GM21619 (cell line): Measurements from ENCODE around the gene S1PR1.
A peak's percentile ranks its signal among the peaks of the same experiment; 100 is the strongest.
"Not testable (repeated sequence)": the region's sequence is repeated elsewhere in the genome, so short reads cannot be mapped to it uniquely, and the experiment has no call there.

Experiments used
- ATAC-seq: cut with Tn5 transposase; IDR thresholded peaks from one replicate; pipeline ENCODE4 v1.9.1; 2021; ENCODE audit not compliant: unreplicated experiment

S1PR1 gene

GRCh38 chr1:101219924-101220870 is 16.6 kb upstream of the S1PR1 start:
- no peak for ATAC-seq

DNA sequence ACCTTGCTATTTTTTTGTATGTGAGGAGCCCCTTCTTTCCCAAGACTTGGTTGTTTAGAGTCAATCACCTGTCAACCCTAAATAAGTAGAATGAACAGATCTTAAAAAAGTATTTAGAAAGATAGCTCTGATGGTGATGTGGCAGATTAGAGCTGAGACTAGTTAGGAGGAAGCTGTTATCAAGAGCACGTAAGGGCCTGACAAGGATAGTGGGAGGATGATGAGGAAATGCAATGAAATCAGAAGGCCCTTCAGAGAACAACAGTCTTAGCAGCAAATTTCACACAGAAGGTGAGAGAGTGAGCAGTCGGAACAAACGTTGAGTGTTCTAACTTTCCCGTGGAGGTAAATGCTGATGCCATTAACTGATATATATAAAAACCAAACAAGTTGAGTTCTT is 15.9 kb upstream of the S1PR1 start:
- no peak for ATAC-seq

DNA sequence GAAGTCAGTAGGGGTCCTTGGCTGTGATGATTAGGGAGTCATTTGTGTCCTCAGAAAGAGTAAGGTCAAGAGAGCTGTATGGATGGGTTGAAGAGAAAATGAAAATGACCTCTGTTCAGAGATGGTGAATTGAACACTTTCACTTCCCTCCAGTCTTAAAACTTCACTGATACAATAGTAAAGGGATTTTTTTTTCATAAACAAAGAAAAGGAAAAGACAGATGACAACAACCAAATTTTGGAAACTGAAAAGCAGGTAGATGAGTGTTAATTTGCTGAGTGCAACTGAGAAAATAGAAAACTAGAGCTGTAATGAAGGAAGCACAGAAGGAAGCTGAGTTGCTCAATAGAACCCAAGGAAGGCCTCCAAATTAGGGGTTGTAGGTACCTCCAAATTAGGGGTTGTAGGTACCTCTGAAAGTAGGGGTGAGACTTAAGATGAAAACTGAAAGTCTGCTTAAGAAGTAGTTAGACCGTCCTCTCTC is 14.8 kb upstream of the S1PR1 start:
- ATAC-seq = peak; percentile 98

GRCh38 chr1:101227837-101228236 is 9.0 kb upstream of the S1PR1 start:
- no peak for ATAC-seq

- ATAC-seq = no peak
Observed at GRCh38 chr1:101228424-101229134, 8.2 kb upstream of the S1PR1 start.

DNA sequence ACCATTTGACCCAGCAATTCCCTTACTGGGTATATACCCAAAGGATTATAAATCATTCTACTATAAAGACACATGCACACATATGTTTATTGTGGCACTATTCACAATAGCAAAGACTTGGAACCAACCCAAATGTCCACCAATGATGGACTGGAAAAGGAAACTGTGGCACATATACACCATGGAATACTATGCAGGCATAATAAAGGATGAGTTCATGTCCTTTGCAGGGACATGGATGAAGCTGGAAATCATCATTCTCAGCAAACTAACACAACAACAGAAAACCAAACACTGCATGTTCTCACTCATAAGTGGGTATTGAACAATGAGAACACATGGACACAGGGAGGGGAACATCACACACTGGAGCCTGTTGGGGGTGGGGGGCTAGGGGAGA is 4.6 kb upstream of the S1PR1 start:
- ATAC-seq = not testable (repeated sequence)

DNA sequence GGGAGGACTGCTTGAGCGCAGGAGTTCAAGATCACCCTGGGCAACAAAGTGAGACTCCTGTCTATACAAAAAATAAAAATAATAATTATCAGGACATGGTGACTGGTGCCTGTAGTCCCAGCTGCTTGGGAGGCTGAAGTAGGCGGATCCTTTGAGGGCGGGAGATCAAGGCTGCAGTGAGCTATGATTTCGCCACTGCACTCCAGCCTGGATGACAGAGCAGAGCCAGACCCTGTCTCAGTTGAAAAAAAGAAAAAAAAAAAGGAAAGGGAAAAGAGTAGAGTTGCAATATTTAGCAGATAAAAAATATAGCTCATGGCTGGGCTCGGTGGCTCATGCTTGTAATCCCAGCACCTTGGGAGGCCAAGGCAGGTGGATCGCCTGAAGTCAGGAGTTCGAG is 3.3 kb upstream of the S1PR1 start:
- no peak for ATAC-seq

- ATAC-seq = no peak
Observed at GRCh38 chr1:101235216-101235695, 1.6 kb upstream of the S1PR1 start.

GRCh38 chr1:101235696-101236515 is 913 bp upstream of the S1PR1 start:
- peak; percentile 56 for ATAC-seq

- ATAC-seq = no peak
Observed at GRCh38 chr1:101237229-101237837, 514 bp downstream of the S1PR1 start.

- ATAC-seq = peak; percentile 17
Observed at GRCh38 chr1:101238031-101238628, 1.3 kb downstream of the S1PR1 start.

DNA sequence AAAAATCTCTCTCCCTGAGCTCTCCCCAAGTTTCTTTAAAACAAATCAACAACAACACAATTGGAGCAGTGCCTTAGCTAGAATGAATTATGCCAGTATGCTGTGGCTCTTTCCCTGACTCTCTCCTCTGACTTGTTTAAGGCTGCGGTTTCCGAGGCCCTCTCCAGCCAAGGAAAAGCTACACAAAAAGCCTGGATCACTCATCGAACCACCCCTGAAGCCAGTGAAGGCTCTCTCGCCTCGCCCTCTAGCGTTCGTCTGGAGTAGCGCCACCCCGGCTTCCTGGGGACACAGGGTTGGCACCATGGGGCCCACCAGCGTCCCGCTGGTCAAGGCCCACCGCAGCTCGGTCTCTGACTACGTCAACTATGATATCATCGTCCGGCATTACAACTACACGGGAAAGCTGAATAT is 1.9 kb downstream of the S1PR1 start:
- ATAC-seq = peak; percentile 23

DNA sequence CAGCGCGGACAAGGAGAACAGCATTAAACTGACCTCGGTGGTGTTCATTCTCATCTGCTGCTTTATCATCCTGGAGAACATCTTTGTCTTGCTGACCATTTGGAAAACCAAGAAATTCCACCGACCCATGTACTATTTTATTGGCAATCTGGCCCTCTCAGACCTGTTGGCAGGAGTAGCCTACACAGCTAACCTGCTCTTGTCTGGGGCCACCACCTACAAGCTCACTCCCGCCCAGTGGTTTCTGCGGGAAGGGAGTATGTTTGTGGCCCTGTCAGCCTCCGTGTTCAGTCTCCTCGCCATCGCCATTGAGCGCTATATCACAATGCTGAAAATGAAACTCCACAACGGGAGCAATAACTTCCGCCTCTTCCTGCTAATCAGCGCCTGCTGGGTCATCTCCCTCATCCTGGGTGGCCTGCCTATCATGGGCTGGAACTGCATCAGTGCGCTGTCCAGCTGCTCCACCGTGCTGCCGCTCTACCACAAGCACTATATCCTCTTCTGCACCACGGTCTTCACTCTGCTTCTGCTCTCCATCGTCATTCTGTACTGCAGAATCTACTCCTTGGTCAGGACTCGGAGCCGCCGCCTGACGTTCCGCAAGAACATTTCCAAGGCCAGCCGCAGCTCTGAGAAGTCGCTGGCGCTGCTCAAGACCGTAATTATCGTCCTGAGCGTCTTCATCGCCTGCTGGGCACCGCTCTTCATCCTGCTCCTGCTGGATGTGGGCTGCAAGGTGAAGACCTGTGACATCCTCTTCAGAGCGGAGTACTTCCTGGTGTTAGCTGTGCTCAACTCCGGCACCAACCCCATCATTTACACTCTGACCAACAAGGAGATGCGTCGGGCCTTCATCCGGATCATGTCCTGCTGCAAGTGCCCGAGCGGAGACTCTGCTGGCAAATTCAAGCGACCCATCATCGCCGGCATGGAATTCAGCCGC is 2.5 kb downstream of the S1PR1 start:
- no peak for ATAC-seq

GRCh38 chr1:101240041-101240430 is 3.2 kb downstream of the S1PR1 start:
- ATAC-seq = no peak

DNA sequence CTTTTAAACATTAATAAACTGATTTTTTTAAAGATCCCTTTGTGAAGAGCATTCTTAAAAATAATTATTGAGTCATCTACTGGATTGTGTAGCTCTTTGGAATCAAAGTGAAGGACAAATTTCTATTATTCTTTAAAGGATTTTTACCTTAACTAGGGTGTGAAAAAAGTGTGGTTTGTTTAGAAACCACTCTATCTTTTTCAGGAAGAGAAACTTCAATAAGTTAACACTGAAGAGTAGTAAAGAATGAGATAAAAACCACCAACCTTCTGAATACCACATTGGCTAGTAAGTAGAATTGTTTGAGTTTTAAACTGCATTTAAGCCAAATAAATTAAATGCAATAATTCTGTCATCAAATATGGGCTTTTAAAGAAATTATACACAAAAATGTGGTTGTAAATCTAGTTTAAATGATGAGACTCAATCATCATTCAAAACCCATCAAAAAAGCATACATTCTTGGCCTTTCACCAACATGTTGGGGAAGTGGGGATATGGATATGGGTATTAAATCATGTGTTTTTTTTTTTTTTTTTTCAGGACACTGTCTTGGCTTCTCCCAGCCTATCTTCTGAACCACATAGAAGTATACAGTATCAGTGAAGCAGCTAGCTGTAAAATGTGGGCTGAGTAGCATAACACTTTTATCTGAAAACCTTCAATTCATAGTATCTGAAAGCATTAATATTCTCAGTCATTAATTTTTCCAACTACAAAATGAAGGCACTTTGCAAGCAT is 4.8 kb downstream of the S1PR1 start:
- ATAC-seq = peak; percentile 37

DNA sequence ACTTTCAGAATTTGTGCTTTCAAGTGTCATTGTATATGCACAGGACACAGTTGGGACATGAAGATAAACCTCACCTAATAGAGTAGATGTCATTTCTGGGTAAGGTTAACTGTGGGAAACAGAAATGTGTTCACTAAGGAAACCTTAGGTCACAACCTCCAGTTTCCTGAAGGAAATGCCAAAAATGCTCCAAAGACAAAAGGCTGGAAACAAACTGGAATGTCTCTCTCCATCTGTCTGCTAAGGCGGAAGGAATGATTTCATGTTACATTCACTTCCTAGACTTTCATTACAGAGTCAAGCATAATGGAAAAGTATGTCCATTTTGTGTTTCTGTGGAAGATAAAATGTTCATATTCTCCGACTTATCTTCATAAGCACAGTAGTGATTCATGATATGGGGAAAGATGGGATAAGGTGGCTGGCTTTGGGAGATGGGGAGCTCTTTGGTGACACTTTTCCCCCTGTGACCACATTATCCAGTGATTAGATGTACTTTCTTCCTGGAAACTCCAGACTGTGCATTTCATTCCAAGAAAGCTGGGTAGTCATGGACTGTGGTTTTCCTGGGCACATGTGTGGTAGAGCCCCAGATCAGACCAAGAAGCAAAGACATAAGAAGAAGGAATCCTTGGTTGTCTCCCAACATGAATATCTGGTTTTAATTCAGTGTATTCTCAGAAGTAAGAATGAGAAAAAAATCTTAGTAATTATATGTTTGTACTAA is 5.7 kb downstream of the S1PR1 start:
- no peak for ATAC-seq

- ATAC-seq = no peak
Observed at GRCh38 chr1:101243751-101244150, 6.9 kb downstream of the S1PR1 start.

GRCh38 chr1:101244842-101245241 is 8.0 kb downstream of the S1PR1 start:
- ATAC-seq = no peak
